ENCODE data around the gene ELAVL4.

Gene ELAVL4

GRCh38 chr1:50209749-50210148 lies 101.0 kb downstream of the ELAVL4 start:
- Histone ChIP-seq H3K36me3 (no peaks in the 10 kb centered on the region), H3K4me3 (ENCODE audit: low read depth, low read length) (no peak overlapping the region), H3K27me3 (no peaks in the 10 kb centered on the region), H3K4me1 (peaks cover 9% of the 10 kb centered on the region), H3K9me3 (no peaks in the 10 kb centered on the region)
- no peak for DNase-seq
- no peak for TF ChIP-seq CTCF (IDR thresholded peaks at IDR 0.05; ENCODE audit: low read depth, low read length)

- DNase-seq = no peak
- Histone ChIP-seq H3K9me3 (no peaks in the 10 kb centered on the region), H3K27me3 (no peaks in the 10 kb centered on the region), H3K4me1 (no peaks in the 10 kb centered on the region; the same call in 1 of the 2 replicates), H3K36me3 (no peaks in the 10 kb centered on the region), H3K4me3 (ENCODE audit: low read depth, low read length) (no peak overlapping the region)
- no peak for TF ChIP-seq CTCF (IDR thresholded peaks at IDR 0.05; ENCODE audit: low read depth, low read length)
These were observed 104.8 kb downstream of the ELAVL4 start for GRCh38 chr1:50213505-50213904.

GRCh38 chr1:50214717-50215116 lies 106.0 kb downstream of the ELAVL4 start:
- no peaks in the 10 kb centered on the region for H3K9me3 ChIP-seq
- TF ChIP-seq CTCF (IDR thresholded peaks at IDR 0.05; ENCODE audit: low read depth, low read length) = no peak
- no peak overlapping the region for H3K4me3 ChIP-seq (ENCODE audit: low read depth, low read length)
- DNase-seq = no peak
- H3K27me3 ChIP-seq = no peaks in the 10 kb centered on the region
- no peaks in the 10 kb centered on the region for H3K36me3 ChIP-seq
- H3K4me1 ChIP-seq = no peaks in the 10 kb centered on the region

- Histone ChIP-seq H3K36me3 (no peaks in the 10 kb centered on the region), H3K9me3 (no peaks in the 10 kb centered on the region), H3K4me3 (ENCODE audit: low read depth, low read length) (no peak overlapping the region), H3K4me1 (no peaks in the 10 kb centered on the region), H3K27me3 (no peaks in the 10 kb centered on the region)
- no peak for DNase-seq
- no peak for TF ChIP-seq CTCF (IDR thresholded peaks at IDR 0.05; ENCODE audit: low read depth, low read length)
These were observed 109.8 kb downstream of the ELAVL4 start for GRCh38 chr1:50218344-50219120.

GRCh38 chr1:50228871-50229384 lies 120.2 kb downstream of the ELAVL4 start:
- no peak for TF ChIP-seq CTCF (IDR thresholded peaks at IDR 0.05; ENCODE audit: low read depth, low read length)
- DNase-seq = no peak
- Histone ChIP-seq H3K27me3 (no peaks in the 10 kb centered on the region), H3K4me1 (no peaks in the 10 kb centered on the region), H3K4me3 (ENCODE audit: low read depth, low read length) (no peak overlapping the region), H3K36me3 (no peaks in the 10 kb centered on the region), H3K9me3 (no peaks in the 10 kb centered on the region)

GRCh38 chr1:50231209-50231608 lies 122.5 kb downstream of the ELAVL4 start:
- no peak for DNase-seq
- Histone ChIP-seq H3K4me3 (ENCODE audit: low read depth, low read length) (no peak overlapping the region), H3K27me3 (no peaks in the 10 kb centered on the region), H3K36me3 (no peaks in the 10 kb centered on the region), H3K4me1 (no peaks in the 10 kb centered on the region), H3K9me3 (no peaks in the 10 kb centered on the region)
- TF ChIP-seq CTCF (IDR thresholded peaks at IDR 0.05; ENCODE audit: low read depth, low read length) = no peak
